Activated CD8-positive, alpha-beta memory T cell treated with anti-CD3 and anti-CD28 coated beads for 48 hours (primary cell): ENCODE results near the gene MCM3AP.
A peak's percentile ranks its signal among the peaks of the same experiment; 100 is the strongest.
"Not testable (repeated sequence)": the region's sequence is repeated elsewhere in the genome, so short reads cannot be mapped to it uniquely, and the experiment has no call there.

ENCODE experiments used
- DNase-seq, 3 experiments: peaks; one replicate each; pipeline ENCODE4 v3.0.0-alpha.2; 2020; ENCODE audit warnings: low read depth in 2 of 3, low spot score in 2 of 3

Gene MCM3AP

DNA sequence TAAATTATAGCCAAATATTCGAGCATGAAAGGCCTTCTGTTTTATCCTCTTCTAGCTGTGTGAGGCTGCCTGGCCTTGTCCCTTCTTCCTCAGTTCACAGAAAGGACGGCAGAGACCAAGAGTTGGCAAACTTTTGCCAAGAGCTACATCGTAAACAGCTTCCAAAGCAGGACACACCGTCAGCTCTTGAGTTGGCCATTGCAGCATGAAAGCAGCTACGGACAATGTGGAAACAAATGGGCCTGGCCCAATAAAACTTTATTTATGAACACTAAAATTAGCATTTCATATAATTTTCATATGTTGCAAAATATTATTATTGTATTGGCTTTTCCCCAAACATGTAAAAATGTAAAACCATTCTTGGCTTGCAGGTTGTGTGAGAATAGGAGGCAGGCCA, 27.5 kb upstream of the MCM3AP start:
- DNase-seq = no peak

- no peak for DNase-seq
Measured at GRCh38 chr21:46311568-46311967, 26.2 kb upstream of the MCM3AP start.

GRCh38 chr21:46310260-46310659, 24.8 kb upstream of the MCM3AP start:
- not testable (repeated sequence) for DNase-seq

DNA sequence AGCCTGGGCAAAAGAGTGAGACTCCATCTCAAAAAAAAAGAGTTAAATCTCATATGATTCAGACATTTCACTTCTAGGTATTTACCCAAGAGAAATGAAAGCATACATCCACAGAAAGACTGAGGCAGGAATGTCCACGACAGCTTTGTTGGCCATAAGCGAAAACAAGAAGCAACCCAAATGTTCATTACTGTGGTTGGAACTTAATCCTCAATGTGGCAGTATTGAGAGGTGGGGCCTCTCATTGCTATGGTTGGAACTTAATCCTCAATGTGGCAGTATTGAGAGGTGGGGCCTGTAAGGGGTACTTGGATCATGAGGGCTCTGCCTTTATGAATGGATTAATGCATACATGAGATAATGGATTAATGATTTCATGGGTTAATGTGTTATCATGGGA, 23.0 kb upstream of the MCM3AP start:
- no peak for DNase-seq

- DNase-seq = no peak
Measured at GRCh38 chr21:46307625-46308024, 22.2 kb upstream of the MCM3AP start.

DNA sequence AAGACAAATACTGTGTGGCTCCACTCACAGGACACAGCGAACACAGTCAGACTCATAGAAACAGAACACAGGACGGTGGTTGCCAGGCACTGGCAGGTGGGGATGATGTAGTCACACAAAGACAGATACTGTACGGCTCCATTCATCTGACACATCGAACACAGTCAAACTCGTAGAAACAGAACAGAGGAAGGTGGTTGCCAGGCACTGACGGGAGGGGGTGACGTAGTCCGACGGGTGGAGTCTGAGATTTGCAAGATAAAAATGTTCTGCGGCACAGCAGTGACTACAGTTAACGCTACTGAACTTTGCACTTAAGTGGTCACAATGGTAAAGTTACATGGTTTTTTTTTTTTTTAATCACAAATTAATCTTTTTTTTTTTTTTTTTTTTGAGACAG, 19.5 kb upstream of the MCM3AP start:
- no peak for DNase-seq

GRCh38 chr21:46304437-46304836, 19.0 kb upstream of the MCM3AP start:
- no peak for DNase-seq

DNA sequence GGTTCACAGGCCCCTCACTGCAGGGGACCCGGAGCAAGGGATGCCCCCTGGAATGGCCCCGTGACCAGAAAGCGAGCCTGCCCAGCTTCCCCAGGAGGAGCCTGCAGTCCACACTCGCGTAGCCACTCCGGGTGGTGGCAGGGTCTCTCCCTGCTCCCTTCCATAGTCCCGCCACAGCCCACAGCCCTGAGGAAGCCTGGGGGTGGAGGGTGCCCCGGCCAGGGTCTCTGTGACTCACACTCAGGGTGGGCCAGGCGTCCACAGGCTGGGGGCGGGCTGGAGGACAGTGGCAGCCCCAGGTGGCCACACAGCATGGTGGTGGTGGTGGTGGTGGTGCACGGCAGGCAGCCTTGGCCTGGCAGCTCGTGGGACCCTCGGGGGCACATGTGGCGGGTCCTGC, 16.3 kb upstream of the MCM3AP start:
- DNase-seq = no peak

DNA sequence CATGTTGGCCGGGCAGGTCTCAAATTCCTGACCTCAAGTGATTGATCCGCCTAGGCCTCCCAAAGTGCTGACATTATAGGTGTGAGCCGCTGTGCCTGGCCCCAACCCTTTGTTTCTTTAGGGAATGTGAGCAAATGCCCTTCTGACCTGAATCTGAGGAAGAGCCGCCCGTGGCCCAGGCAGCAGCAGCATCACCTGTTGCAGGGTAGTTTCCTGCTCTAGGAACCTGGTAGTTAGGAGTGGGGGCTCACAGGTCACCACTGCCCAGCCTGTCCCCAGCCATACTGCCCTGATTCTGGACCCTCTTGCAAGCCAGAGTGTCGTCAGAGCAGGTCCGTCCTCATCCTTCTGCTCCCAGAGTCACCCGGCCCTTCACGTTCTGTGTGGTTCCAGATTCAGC, 13.8 kb upstream of the MCM3AP start:
- DNase-seq = no peak

GRCh38 chr21:46297338-46298271, 12.2 kb upstream of the MCM3AP start:
- no peak for DNase-seq

- peak in 2 of 3 experiments; percentile 23 to 27 for DNase-seq
Measured at GRCh38 chr21:46295996-46296752, 10.8 kb upstream of the MCM3AP start.

DNA sequence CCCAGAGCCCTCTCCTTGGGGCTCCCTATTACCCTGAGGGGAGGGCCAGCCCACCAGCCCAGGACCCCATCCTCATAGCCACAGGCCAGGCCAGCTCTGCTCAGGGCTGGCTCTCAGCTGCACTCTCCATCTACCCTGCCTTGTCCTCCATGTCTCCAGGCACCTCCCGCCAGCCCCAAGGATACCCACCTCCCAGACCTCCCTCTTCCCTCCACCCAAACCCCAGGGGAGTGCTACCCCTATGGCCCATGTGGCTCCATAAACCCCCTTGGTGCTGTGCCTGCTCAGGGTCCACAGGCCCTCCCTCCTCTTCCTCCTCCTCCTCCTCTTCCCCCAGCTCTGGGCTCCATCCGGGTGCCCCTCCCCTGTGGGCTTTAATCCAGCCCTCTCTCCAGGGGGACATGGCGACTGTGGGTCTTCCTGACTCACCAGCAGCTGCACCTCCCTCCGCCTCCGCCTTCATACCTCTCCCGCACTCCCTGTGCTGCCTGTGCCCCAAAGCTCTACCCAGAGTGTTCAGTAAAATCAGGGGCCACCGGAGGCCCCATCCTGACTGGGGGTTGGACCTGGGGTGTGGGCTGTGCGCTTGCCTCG, 9.9 kb upstream of the MCM3AP start:
- DNase-seq = no peak

- DNase-seq = no peak
Measured at GRCh38 chr21:46294647-46295176, 9.3 kb upstream of the MCM3AP start.

DNA sequence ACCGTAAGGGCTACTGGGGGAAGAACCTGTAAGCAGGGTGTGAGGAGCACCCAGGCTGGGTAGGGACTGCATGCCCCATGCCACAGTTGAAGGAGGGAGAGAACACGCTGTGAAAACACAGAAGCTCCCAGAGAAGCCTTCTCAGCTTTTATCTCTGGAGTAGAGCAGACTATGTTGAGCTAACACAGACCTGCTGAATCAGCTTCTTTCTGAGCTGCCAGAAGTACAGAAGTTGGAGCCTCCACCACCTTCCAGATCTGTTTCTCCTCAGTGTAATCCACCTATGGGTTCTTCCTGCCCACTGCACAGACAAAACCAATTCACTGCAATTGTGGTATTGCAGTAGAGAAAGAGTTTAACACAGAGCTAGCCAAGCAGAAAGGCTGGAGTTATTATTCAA, 6.2 kb upstream of the MCM3AP start:
- no peak for DNase-seq

GRCh38 chr21:46289655-46290179, 4.3 kb upstream of the MCM3AP start:
- DNase-seq = no peak

DNA sequence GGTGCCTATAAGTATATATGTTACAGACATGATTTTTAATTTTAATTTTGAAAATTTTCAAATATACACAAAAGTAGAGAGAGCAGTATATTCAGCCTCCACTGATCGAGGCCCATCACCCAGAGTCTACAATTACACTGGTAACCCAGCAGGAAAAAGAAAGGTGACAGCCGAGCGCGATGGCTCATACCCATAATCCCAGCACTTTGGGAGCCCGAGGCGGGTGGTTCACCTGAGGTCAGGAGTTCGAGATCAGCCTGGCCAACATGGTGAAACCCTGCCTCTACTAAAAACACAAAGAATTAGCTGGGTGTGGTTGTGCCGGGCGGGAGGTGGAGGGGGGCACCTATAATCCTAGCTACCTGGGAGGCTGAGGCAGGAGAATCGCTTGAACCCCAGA, 2.1 kb upstream of the MCM3AP start:
- no peak for DNase-seq

- no peak for DNase-seq
Measured at GRCh38 chr21:46286648-46287002, 1.2 kb upstream of the MCM3AP start.

- peak; percentile 63 to 84 (median 76) for DNase-seq
Measured at GRCh38 chr21:46285761-46286647, 593 bp upstream of the MCM3AP start, which contains the start of gene YBEY. Gene YBEY, plus strand, starts transcription at chr21:46286342. Its CDS starts 572 bp downstream, at chr21:46286914.

DNA sequence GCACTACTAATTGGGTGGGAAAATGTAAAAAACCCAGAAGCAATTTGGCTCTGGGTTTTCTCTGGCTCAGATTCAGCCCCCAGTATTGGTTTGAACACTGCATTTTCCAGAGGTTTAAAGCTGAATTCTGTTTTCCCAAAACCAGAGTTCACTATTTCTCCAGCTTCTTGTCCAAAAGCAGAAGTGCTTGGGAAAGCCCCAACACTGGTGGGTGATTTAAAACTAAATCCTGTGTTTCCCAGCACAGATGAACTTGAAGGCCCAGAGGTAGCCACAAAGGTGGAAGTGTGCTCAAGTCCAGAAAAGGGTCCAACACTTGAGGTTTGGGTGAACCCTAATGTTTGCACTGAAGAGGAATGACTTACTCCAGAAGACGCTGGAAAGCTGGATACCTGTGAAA, 678 bp downstream of the MCM3AP start:
- DNase-seq = no peak

DNA sequence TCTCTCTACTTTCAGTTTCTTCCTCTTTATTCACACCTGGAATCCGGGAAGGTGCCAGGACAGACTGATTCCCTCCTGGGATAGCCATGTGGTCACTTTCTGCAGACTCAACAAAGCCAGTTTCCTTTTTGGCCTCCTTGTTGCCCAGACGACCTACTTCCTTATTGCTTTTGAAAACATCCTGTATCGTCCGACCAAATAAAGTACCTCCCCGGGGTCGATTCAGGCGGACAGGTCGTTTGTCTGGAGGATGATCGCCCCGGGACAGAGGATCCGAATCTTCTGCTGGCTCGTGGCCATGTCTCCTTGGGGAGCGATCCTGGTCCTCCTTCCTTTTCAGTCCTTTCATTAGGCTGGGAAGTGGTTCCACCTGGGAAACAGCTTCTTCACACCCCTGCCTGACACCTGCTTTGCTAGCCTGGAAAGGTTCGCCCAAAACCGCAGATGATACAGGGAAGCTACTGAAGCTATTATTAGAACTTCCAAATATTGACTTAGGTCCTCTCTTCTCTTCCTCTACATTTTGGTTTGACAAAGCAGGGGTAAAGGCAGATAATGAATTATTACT, 1.2 kb downstream of the MCM3AP start:
- DNase-seq = no peak
